Pons (tissue), 1 donor: Measurements from ENCODE around the gene NCAM1.

Experiments used
- DNase-seq: peaks from one replicate; pipeline ENCODE4 v3.0.0-alpha.2; 2016; ENCODE audit warnings: low spot score

The NCAM1 gene

DNA sequence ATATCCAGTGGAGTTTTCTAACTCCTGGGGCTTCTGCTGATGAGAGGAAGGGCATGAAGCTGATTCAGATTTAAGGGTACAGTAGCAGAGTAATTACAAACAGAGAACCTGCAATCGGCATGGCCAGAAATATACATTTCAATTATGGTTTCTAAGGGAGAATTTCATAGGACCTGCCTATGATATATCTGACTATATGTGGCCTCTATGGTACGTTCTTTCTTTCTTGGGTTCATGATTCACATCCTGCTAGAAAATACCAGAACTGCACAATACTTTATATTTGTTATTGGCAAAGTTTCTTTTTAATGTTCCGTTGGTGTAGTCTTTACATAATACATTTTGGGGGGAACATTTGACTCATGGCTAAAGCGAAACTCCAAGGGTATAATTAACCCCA, 290.1 kb downstream of the NCAM1 start:
- no peak for DNase-seq

DNA sequence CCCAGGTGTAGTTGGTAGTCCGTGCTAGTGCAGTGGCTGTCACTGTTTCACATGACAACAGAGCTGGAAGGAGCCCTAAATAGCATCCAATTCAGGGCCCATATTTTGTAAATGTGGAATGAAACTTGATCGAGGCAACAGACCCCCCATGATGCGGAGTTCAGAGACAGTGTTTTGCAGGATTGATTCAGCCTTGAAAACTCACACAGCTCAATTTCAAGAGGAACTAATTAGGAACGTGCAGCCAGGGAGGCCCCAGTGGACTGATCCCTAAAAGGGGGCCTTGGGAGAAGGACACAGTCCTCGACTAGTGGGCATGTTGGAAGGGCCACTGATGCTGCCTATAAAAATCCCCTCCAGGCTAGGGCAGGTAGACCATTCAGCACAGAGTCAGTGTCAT, 292.2 kb downstream of the NCAM1 start:
- no peak for DNase-seq

DNA sequence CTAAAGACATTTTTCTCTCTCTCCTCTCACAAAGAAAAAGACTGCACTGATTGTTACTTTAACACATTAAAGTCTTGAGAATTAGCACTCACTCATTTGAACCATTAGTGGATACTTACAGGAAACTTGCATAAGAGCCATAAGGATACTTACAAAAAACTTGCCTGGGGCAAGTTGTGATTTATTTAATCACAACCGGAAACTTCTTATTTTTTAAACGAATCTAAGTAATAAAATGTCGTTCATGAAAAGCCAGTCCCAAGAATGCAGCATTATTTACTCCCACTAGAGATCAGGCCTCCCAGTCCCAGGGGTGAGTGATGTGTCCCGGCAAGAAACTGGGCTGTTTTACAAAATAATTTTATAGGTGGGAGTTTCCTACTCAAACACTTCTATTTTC, 293.9 kb downstream of the NCAM1 start:
- no peak for DNase-seq

DNA sequence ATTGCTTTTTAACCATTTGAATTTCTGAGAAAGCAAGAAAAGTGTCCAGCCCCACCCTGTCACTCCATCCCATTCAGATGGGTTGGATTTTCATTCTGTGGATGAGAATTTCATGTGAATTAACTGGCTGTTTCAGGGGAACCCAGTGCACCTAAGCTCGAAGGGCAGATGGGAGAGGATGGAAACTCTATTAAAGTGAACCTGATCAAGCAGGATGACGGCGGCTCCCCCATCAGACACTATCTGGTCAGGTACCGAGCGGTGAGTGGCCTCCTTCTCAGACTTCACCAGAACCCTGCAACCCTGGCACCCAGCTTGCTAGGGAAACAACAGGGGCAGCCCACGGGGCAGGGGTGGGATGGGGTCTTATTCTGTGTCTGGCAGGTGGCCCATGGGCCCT, 294.5 kb downstream of the NCAM1 start:
- no peak for DNase-seq

DNA sequence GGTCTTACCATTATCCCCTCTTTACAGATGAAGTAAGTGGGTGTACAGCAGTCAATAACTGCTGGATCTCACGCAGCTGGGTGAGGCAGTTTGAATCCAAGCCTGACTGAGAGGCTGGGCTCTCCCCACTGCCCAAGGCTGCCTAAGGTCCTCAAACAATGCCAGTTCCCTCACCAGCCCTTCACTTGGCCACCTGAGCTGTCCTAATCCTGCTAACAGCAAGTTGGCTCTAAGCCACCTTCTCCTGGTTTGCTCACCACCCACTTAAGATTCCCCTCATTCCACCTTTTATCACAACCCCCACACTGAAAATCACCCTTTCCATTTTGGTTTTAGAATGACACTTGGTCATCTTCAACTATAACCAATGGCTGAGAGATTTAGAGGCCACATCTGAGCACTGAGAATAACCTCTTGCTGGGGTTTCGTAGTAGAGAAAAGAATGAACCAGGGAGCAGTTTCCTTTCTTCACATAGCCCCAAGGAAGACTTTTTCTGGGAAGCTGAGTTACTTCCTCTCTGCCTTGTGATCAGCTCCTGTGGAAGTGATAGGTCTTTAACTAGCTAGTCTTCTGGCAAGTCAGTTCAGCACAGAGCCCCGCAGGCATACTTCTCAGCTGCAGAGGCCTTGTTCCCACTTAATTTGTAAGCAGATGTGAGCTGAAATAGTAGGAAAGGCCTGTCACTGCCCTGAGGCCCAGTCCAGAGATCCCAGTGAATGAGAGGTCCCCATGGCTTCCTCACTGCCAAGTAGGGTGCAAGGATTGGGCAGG, 295.4 kb downstream of the NCAM1 start:
- no peak for DNase-seq

DNA sequence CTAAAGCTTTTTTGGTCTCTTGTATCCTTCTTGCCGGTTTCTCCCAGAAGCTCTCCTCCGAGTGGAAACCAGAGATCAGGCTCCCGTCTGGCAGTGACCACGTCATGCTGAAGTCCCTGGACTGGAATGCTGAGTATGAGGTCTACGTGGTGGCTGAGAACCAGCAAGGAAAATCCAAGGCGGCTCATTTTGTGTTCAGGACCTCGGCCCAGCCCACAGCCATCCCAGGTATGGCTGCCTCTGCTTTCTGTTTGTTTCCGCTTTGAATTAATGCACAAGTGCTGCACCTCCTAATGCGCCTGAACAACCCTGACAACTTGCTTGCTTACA, 298.8 kb downstream of the NCAM1 start:
- DNase-seq: no peak

DNA sequence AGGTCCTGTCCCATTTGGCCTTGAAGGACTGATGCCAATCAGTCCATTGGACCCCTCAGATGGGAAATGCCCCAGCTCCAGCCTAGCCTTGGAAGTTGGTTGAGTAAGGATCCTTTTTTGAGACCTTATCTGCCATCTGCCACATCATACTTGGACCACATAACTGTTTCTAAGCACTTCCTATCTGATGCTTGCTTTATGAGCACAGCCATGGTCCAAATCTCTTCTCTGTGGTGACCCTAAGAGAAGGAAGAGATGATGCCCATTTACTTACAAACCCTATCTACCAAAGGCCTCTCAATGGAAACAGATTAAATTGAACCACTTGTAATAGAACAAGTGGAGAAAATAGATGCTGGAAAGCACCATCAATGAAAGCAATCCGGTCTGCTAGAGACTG, 299.3 kb downstream of the NCAM1 start:
- no peak for DNase-seq

DNA sequence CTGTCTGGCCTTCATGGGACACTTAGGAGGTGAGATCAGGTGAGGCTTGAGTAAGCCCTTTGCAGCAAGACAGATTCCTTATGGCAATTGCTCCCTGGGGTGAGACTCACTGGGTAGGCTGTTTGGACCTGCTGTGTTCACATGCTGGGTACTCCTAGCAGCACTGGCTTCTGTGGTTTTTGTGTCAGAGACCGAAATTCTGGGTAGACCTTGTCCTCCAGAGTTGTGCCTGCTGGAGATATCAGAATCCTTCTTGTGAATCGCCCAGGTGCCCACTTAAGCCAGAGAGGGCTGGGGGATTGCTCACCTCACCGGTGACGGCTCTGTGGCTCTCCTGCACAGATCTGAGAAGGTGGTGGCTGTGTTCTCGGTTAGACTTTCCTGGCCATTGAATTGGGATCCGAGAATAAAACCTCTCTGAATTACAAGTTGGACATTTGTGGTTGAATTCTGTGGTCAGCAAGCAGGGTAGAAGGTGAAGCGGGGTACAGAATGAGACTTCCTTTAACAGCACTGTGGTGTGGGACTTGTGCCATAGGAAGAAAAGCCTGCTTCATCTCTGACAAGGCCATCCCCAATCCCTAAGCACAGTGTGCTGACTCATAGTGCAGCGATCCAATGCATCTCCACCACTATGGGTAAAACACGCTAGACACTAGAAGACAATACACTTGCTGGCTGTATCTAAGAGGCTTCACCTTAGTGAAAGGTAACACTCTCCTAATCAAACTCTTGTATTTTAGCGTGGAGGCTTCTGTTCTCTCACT, 300.7 kb downstream of the NCAM1 start:
- peak; percentile 77 for DNase-seq

DNA sequence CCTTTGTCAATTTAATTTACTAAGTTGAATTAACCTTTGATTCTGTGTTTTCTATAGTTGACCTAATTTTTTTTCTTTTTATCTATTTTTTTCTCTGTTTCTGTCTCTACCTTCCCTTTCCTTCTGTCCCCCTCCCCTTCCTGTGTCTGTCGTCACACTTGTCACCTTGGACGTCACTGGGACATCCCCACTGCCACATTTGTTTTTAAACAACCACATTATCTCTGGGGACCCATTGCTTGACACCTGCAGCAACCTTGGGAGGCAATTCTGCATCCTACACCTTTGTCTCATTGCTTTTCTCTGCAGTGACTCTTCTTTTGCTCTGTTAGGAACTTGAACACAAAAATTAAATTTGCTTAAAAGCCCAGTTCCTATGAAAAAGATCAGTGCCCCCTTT, 301.4 kb downstream of the NCAM1 start:
- DNase-seq: no peak

DNA sequence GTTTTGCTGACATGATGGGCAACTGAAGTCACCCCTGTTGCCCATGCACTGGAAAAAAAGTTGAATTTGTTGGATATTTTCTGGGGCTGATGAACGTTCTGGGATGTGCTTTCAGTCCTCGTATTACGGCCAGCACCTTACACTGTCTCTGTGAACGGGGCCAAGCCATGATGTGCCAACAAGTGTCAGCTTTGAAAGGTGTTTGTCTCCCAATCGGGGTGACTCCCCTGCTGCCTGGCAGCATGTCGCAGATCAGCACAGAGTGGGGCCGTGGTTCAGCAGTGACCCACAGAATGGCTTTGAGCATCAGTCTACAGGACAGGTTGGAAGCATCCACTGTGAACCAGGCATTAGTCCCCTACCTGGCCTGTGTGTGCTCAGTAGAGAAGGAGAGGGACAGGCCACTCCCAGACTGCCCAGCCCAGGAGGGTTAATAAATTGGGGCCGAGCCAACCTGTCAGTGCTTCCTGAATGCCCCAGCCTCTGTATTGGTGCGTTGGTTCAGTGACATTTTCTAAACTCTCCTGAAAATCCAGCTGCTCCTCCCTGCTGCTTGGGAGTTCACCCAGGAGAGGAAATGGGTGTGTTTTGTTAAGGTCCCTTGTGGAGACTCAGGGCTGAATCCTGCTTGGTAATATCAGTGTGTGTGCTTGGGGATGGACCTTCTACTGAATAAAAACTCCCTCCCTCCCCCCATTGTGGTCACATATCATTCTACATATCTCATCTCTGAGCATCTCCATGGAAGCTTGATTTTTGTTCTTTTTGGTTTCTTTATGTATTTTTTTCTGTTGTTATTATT, 302.4 kb downstream of the NCAM1 start:
- no peak for DNase-seq

DNA sequence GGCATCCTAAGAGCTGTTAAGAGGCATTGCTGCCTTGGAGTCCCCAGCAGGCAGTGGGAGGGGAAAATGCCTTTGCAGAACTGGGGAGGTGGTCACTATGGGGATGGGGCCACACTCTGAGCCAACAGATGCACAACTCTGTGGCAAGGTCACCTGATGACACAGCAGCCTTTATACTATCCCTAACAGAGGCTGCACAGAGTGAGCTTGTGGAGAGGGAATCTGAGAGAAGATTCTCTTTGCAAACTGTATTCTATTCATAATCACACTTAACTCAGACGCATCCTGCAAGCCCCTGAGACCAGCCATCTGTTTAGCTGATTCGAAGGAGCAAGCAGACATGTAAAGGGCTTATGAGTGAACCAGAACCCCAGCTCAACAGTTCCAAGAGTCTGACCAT, 304.1 kb downstream of the NCAM1 start:
- peak; percentile 68 for DNase-seq

DNA sequence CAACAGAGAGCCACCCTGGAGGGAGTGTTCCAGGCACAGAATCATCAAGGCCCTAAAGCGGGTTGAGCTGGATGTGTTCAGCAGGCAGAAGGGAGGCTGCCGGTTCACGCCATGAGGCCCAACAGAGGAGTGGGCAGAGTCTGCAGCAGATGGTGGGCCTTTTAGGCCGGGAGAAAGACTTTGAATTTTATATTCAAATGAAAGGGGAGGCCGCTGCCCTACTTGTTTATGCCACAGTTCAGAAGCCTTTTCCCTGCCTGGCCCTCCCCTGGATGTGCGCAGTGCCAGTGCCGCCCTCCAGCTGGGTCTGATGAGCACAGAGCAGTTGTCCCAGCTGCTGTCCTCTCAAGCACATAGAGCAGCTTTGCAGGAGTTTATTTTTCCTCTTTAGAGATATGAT, 306.3 kb downstream of the NCAM1 start:
- peak; percentile 80 for DNase-seq

DNA sequence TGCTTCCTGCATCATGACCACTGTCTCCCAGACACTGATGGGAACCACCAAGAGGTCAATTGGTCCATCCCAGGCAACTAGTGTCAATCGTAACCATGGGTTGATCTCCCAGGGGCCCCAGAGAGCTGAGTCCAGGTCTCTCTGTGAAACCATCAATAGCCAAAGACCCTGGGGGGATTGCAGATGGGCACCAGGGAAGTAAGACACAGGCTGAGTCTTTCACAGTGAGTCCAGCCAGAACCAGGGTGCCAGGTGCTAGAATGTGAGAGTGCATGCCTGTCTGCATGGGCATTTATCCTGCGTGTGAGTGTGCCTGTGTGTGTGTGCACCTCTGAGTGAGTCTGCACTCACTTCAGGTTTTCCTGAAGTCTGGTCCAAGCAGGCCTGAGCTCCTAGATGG, 307.9 kb downstream of the NCAM1 start:
- DNase-seq: no peak

DNA sequence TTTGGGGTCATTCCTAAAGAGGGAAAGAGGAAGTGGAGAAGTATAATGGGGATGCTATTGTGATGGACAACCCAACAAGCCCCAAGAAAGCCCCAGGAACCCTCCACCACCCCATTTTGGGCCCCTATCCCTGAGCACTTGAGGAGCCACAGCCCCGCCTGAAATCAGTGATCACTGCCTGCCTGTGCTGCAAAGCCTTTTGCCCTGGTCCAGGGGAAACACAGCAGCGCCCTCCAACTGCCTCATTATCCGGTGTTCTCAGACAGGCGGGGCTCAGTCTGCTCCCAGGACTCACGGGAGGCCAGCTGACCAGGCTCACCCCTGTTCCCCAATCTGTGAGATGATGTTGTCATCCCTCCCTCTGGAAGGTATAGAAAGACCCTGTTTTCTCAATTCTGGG, 308.4 kb downstream of the NCAM1 start:
- no peak for DNase-seq

DNA sequence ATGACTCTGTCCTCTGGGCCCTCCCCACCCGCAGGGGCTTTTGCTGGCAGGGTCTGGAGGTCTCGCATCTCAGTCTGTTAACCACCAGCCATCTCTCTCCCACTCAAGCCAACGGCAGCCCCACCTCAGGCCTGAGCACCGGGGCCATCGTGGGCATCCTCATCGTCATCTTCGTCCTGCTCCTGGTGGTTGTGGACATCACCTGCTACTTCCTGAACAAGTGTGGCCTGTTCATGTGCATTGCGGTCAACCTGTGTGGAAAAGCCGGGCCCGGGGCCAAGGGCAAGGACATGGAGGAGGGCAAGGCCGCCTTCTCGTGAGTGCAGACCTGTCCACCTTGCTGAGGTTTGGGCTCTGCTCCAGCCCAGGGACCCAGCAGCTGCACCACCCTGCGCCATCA, 308.9 kb downstream of the NCAM1 start:
- no peak for DNase-seq

DNA sequence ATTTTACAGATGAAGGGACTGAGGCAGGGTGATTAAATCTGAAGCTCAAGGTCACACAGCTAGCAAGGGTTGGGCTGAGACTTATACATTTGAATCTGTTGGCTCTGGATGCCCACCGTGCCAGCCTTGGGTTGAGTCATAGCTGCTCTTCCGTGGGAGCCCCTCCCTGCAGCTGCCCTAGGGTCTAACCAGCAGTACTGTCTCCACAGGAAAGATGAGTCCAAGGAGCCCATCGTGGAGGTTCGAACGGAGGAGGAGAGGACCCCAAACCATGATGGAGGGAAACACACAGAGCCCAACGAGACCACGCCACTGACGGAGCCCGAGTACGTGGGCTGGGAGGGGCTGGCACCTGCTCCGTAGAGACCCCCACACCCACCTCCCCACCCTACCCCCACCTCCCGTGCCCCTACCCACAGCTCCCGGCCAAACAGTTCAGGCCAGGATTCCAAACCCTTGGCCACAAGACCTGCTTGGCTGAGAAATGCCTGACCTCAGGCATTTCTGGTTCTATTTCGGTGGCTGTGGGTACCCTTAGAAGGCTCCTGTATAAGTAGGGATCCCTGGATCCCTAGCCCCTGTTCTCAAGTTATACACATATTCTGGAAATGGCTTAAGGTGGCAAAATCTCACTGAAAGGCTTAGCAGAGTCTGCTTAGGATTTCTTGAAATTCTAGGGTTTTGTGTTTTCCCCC, 310.5 kb downstream of the NCAM1 start:
- DNase-seq: no peak

DNA sequence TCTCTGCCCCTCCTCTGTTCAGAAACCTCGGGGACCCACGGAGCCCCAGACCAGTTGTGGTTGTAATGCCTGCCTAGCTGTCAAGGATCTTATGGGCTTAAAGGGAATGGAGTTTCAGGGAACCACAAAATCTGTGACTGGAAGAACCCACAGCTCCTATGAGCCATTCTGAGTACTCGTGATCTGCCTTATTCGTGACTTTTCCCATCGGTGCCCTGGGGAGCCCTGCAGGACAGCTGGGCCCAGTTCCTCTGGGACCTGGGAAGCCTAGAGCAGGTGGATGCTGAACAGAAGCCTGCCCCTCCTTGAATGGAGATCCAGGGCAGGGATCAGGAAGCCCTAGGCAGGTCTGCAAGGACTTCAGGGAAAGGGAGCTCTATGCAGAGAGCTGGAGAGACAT, 311.1 kb downstream of the NCAM1 start:
- DNase-seq: no peak

DNA sequence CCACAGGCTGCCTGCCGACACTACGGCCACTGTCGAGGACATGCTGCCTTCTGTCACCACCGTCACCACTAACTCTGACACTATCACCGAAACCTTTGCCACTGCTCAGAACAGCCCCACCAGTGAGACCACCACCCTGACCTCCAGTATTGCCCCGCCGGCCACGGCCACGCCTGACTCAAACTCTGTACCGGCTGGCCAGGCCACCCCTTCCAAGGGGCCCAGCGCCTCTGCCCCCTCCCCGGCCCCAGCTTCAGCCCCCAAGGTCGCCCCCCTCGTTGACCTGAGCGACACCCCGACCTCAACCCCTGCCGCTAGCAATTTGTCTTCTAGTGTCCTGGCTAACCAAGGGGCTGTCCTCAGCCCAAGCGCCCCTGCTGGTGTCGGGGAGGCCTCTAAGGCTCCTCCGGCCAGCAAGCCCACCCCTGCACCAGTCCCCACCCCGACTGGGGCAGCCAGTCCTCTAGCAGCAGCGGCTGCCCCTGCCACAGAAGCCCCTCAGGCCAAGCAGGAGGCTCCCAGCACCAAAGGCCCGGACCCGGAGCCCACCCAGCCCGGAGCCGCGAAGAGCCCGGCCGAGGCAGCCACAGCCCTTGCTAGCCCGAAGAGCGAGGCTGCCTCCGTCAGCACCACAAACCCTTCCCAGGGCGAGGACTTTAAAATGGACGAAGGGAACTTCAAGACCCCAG, 311.9 kb downstream of the NCAM1 start:
- DNase-seq: no peak

DNA sequence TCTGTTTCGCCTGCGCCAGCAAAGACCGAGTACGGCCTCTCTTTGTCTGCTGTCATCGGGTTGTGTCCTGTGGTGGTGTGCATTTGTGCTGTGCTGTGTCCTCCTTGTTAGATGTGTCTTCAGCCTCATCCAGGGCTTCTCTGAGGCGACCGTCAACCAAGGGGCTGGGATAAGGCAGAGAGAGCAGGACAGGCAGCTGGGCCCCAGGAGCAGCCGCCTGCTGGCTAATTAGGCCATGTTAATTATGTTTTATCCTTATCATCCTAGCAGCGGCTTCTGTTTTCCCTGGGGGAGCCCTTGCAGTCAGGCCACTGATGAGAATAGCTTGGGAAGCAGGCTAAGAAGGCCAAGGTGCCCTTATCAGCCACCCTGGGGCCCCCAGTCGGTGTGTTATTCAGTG, 312.5 kb downstream of the NCAM1 start:
- DNase-seq: no peak

DNA sequence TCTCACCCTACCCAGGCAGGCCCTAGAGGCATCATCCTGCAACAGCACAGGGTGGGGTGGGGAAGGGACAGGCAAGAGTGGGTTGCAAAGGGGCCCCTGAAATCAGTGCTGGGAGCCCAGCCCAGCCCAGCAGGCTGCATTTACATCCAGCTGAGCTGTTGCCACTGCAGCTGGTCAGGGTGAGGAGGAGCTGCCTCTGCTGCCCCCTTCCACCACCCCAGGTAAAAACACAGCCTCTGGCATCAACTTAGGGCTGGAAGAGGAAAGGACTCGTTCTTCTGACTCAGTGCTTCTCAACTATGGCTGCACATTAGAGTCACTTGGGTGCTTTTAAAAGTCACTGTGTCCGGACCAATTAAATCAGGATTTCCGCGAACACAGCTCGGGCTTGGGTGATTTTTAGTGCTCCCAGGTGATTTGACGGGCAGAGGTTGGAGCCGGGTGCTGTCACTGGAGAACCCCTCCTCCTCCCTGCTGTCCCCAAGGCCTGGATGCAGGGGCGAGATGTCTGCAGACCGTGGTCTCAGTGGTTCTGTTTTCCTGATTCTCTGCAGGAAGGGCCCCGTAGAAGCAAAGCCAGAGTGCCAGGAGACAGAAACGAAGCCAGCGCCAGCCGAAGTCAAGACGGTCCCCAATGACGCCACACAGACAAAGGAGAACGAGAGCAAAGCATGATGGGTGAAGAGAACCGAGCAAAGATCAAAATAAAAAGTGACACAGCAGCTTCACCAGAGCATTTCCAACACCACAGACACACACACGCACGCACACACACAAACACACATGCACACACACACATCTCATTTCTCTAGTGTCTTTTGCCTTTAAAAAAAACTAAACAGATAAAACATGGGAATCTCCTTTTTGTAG, 313.7 kb downstream of the NCAM1 start:
- DNase-seq: peak; percentile 43

DNA sequence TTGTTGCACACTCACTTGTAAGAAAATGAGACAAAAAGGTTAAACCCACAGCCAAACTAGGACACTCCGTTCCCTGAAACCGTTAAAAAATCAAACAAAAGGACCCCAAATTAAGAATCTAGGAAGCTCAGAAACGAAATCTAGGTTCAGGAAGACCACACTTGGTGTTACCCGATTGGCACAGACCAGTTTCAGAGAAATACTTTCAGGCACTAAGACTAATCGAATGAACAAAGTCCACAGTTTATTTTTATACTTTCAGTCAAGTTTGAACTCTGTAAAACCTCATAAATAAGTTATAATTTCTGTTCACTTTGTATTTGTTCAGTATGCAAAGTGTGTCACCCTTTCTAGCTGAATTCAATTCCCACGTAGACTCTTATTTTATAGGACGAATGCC, 314.4 kb downstream of the NCAM1 start:
- no peak for DNase-seq
